Gastrocnemius medialis (tissue), 4 donors: ENCODE measurements around the gene LRRC1.

Source experiments
- CTCF ChIP-seq, 5 experiments: fragments of 450-650 bp in 3 of 5; fragments of 200-600 bp in 2 of 5; sonication (generic) in 2 of 5; IDR thresholded peaks in 4 of 5; conservative IDR thresholded peaks in 1 of 5; 1 replicate in 4 of 5; 2 replicates in 1 of 5; pipeline ENCODE4 v1.5.1; 2016 to 2019; ENCODE audit warnings: antibody characterized with exemption in 5 of 5, mild to moderate bottlenecking in 3 of 5, moderate library complexity in 3 of 5
- POLR2A ChIP-seq, 2 donors: fragments of 450-650 bp; IDR thresholded peaks; one replicate each; pipeline ENCODE4 v1.6.1; 2017; ENCODE audit warnings: antibody characterized with exemption in 2 of 2, mild to moderate bottlenecking in 2 of 2, moderate library complexity in 2 of 2

GRCh38 chr6:53830366-53830765, 35.6 kb downstream of the LRRC1 start:
- TF ChIP-seq CTCF (IDR thresholded peaks at IDR 0.05 in 4 of 5, conservative IDR thresholded peaks at IDR 0.05 in 1 of 5), result no peak
- TF ChIP-seq POLR2A (IDR thresholded peaks at IDR 0.05), result no peak
